Lower leg skin (tissue), 3 donors: ENCODE measurements around the gene H6PD.

Source experiments
- POLR2A ChIP-seq, 2 donors: fragments of 450-650 bp; IDR thresholded peaks; one replicate each; pipeline ENCODE4 v1.6.1; 2016 to 2017; ENCODE audit warnings: antibody characterized with exemption in 2 of 2, mild to moderate bottlenecking in 1 of 2, moderate library complexity in 1 of 2
- TF ChIP-seq, protein P1 (sequence below), 3 donors: fragments of 450-650 bp; IDR thresholded peaks; one replicate each; pipeline ENCODE4 v1.5.1; 2016; ENCODE audit warnings: antibody characterized with exemption in 3 of 3, mild to moderate bottlenecking in 3 of 3, moderate library complexity in 2 of 3

DNA sequence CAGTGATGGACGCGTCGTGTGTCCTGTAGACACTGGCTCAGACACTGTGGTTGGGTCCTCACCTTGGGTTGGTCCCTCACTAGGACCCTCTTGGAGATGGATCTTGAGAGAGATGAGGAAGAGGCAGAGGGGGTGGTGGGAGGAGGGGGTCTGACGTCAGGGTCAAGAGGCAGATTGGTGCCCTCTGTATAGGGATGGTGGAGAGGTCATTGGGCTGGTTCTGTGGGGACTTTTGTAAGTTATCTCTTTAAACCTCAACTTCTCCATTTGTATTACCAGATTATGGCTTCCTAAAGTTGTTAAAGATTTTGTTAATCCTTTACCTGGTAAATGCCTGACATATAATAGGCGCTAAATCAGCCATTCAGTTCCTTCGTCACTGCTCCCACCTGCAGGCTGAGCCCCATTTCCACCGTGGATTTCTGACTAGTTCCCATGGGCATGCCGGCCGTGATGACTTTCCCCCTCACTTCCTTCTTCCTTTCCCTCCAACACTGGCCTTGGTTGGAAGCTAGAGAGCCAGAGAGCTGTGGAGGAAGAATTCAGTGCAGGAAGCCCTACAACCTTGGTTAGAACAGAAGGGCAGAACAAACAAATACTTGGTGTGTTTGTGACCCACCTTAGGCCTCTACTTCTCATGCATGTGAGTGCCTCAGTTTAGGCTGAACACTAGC, 8.6 kb downstream of the H6PD start:
- TF ChIP-seq POLR2A (IDR thresholded peaks at IDR 0.05): no peak
- TF ChIP-seq, protein P1, sequence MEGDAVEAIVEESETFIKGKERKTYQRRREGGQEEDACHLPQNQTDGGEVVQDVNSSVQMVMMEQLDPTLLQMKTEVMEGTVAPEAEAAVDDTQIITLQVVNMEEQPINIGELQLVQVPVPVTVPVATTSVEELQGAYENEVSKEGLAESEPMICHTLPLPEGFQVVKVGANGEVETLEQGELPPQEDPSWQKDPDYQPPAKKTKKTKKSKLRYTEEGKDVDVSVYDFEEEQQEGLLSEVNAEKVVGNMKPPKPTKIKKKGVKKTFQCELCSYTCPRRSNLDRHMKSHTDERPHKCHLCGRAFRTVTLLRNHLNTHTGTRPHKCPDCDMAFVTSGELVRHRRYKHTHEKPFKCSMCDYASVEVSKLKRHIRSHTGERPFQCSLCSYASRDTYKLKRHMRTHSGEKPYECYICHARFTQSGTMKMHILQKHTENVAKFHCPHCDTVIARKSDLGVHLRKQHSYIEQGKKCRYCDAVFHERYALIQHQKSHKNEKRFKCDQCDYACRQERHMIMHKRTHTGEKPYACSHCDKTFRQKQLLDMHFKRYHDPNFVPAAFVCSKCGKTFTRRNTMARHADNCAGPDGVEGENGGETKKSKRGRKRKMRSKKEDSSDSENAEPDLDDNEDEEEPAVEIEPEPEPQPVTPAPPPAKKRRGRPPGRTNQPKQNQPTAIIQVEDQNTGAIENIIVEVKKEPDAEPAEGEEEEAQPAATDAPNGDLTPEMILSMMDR (IDR thresholded peaks at IDR 0.05): no peak
